ENCODE data around the gene GBF1. TPM values are rescaled to one million over a fixed set of nuclear protein-coding genes. Genes with fewer than 3 reads are reported as not detected.

GBF1 gene
- total RNA-seq, 1 donor: 52.1 TPM

- no peak for DNase-seq (ENCODE audit: low read depth)
- TF ChIP-seq CTCF (IDR thresholded peaks at IDR 0.05; ENCODE audit: insufficient read depth, low read length): no peak
These were observed 42.2 kb downstream of the GBF1 start for GRCh38 chr10:102287538-102287937.

GRCh38 chr10:102287991-102288390, 42.7 kb downstream of the GBF1 start:
- no peak for TF ChIP-seq CTCF (IDR thresholded peaks at IDR 0.05; ENCODE audit: insufficient read depth, low read length)
- no peak overlapping the region for H3K4me3 ChIP-seq (ENCODE audit: low read depth, low read length)
- DNase-seq (ENCODE audit: low read depth): no peak

More at GRCh38 chr10:102287538-102287937, 42.2 kb downstream of the GBF1 start:
- no peak overlapping the region for H3K4me3 ChIP-seq (ENCODE audit: low read depth, low read length)

GRCh38 chr10:102289356-102289755, 44.0 kb downstream of the GBF1 start:
- no peak for TF ChIP-seq CTCF (IDR thresholded peaks at IDR 0.05; ENCODE audit: insufficient read depth, low read length)
- no peak for DNase-seq (ENCODE audit: low read depth)
- H3K4me3 ChIP-seq (ENCODE audit: low read depth, low read length): no peak overlapping the region

- no peak for TF ChIP-seq CTCF (IDR thresholded peaks at IDR 0.05; ENCODE audit: insufficient read depth, low read length)
- DNase-seq (ENCODE audit: low read depth): no peak
- H3K4me3 ChIP-seq (ENCODE audit: low read depth, low read length): no peak overlapping the region
These were observed 44.5 kb downstream of the GBF1 start for GRCh38 chr10:102289840-102290239.

GRCh38 chr10:102291221-102291905, 46.0 kb downstream of the GBF1 start:
- no peak for DNase-seq (ENCODE audit: low read depth)
- no peak overlapping the region for H3K4me3 ChIP-seq (ENCODE audit: low read depth, low read length)
- TF ChIP-seq CTCF (IDR thresholded peaks at IDR 0.05; ENCODE audit: insufficient read depth, low read length): no peak

GRCh38 chr10:102297101-102297500, 51.8 kb downstream of the GBF1 start:
- DNase-seq (ENCODE audit: low read depth): no peak
- H3K4me3 ChIP-seq (ENCODE audit: low read depth, low read length): no peak overlapping the region
- TF ChIP-seq CTCF (IDR thresholded peaks at IDR 0.05; ENCODE audit: insufficient read depth, low read length): no peak

GRCh38 chr10:102298899-102299298, 53.6 kb downstream of the GBF1 start:
- no peak overlapping the region for H3K4me3 ChIP-seq (ENCODE audit: low read depth, low read length)
- no peak for DNase-seq (ENCODE audit: low read depth)
- no peak for TF ChIP-seq CTCF (IDR thresholded peaks at IDR 0.05; ENCODE audit: insufficient read depth, low read length)
